ENCODE measurements around the gene ABHD2. TPM values are rescaled to one million over a fixed set of nuclear protein-coding genes. Genes with fewer than 3 reads are reported as not detected.

Gene ABHD2
- total RNA-seq, 1 experiment from 2014 or later = 148 TPM

DNA sequence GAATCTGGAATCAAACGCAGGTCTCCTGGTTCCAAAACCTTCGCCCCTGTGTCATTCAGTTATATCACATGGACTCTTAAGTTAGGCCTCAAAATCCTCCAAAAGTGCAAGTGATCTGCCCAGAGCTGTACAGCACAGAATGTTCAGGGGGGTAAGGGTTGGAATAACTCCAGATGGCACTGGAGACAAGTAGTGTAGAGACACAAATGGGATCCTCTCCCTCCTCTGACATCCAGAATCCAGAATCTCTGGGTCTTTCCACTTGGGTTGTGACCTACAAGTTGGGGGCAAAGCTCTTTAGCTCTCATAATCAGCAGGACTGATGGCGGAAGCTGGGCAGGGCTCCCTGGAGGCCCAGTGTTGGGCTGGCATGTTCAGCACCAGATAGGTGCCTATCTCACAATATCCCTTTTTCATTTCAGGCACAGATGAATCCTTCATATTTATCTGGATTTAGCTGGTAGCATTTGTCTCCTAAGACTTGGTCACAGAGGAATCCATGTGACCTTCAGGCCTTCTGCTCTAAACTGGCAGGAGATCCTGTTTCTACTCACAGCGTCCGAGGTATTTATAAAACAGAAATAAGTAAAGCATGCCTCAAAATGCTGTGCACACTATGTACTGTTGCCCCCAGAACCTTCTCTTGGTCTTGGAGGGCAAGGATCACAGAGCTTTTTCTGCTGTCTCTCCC lies 15.4 kb downstream of the ABHD2 start:
- DNase-seq = no peak
- Histone ChIP-seq H3K27ac (peak overlapping the region; percentile 95), H3K79me2 (ENCODE audit: low read depth) (peaks cover 79% of the 10 kb centered on the region), H3K27me3 (ENCODE audit: insufficient read depth, low read depth) (no peaks in the 10 kb centered on the region), H3F3A (ENCODE audit: insufficient read depth, low read depth) (peaks cover 55% of the 10 kb centered on the region), H3K4me1 (replicated peaks; ENCODE audit: insufficient read depth) (peaks cover 99% of the 10 kb centered on the region), H4K20me1 (ENCODE audit: insufficient read depth) (no peaks in the 10 kb centered on the region), H3K4me2 (no peak overlapping the region), H2AFZ (no peak overlapping the region), H3K9me3 (ENCODE audit: insufficient read depth, low read depth) (no peaks in the 10 kb centered on the region), H3K36me3 (ENCODE audit: low read depth) (peaks cover 15% of the 10 kb centered on the region; the same call in 1 of the 2 replicates), H3K4me3 (no peak overlapping the region), H3K9me2 (ENCODE audit: insufficient read depth) (no peaks in the 10 kb centered on the region)
- intact Hi-C loops (cut with micrococcal nuclease; ENCODE audit: unreplicated experiment) = no loop called here
- no peak for TF ChIP-seq CTCF (conservative IDR thresholded peaks at IDR 0.05)
- TF ChIP-seq EZH2 (IDR thresholded peaks at IDR 0.05; ENCODE audit: low read depth) = no peak
- BruUV-seq (replicated peaks) = no TSS peak
- POLR2A ChIA-PET (ENCODE audit: unreplicated experiment) = no interaction called here
- CTCF ChIA-PET = interaction anchor here (0.5 to 1.2 kb wide), 2 partner anchors 13 to 62 kb away, joined by 3 read pairs; no protein-coding TSS in a partner anchor

- H3K4me1 ChIP-seq (replicated peaks; ENCODE audit: insufficient read depth) = peaks cover 99% of the 10 kb centered on the region
Observed at GRCh38 chr15:89104172-89104564, 15.9 kb downstream of the ABHD2 start.

DNA sequence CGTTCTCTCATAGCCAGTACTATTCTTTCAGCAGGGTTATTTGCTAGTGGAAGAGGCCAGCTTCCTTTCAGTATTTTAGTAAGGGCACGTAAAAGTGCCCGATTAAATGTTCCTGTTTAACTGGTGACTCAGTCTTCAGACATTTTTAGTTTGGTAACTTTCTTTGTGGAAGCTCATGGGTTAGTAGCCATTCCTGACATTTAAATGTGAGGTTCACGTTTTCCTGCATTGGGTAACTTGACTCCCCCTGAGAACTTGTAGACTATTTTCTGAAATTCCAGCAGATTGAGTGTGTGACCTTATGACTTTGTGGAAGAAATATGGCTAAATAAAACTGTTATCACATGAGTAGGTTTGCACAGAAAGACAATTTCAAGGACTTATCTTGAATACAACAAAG lies 16.9 kb downstream of the ABHD2 start:
- no TSS peak for BruUV-seq (replicated peaks)
- H4K20me1 ChIP-seq (ENCODE audit: insufficient read depth) = no peaks in the 10 kb centered on the region
- peak in 1 of 2 experiments; percentile 96 for DNase-seq
- peak overlapping the region; percentile 64 for H3K4me2 ChIP-seq
- peaks cover 89% of the 10 kb centered on the region for H3K4me1 ChIP-seq (replicated peaks; ENCODE audit: insufficient read depth)
- H3K36me3 ChIP-seq (ENCODE audit: low read depth) = peaks cover 13% of the 10 kb centered on the region; the same call in 1 of the 2 replicates
- ChIA-PET POLR2A (ENCODE audit: unreplicated experiment) (interaction anchor here (0.6 to 1.0 kb wide), 3 partner anchors 9 to 17 kb away, joined by 3 to 4 read pairs (median 4); partner anchors contain the start of gene ABHD2), CTCF (interaction anchor here (0.7 to 1.2 kb wide), 2 partner anchors 14 to 52 kb away, joined by 3 read pairs; no protein-coding TSS in a partner anchor)
- peak overlapping the region; percentile 95 for H3K27ac ChIP-seq
- no peak overlapping the region for H2AFZ ChIP-seq
- intact Hi-C loops (cut with micrococcal nuclease; ENCODE audit: unreplicated experiment) = loop anchor here (1.0 kb wide), 2 partner anchors 10 to 15 kb away; no protein-coding TSS in a partner anchor
- H3K27me3 ChIP-seq (ENCODE audit: insufficient read depth, low read depth) = no peaks in the 10 kb centered on the region
- no peak for TF ChIP-seq EZH2 (IDR thresholded peaks at IDR 0.05; ENCODE audit: low read depth)
- TF ChIP-seq CTCF (conservative IDR thresholded peaks at IDR 0.05) = no peak
- peaks cover 43% of the 10 kb centered on the region for H3F3A ChIP-seq (ENCODE audit: insufficient read depth, low read depth)
- H3K79me2 ChIP-seq (ENCODE audit: low read depth) = peaks cover 73% of the 10 kb centered on the region
- H3K4me3 ChIP-seq = peak overlapping the region; percentile 17; the same call in 1 of the 2 replicates
- no peaks in the 10 kb centered on the region for H3K9me3 ChIP-seq (ENCODE audit: insufficient read depth, low read depth)
- H3K9me2 ChIP-seq (ENCODE audit: insufficient read depth) = no peaks in the 10 kb centered on the region

More at GRCh38 chr15:89104172-89104564, 15.9 kb downstream of the ABHD2 start:
- peaks cover 53% of the 10 kb centered on the region for H3F3A ChIP-seq (ENCODE audit: insufficient read depth, low read depth)
- peaks cover 79% of the 10 kb centered on the region for H3K79me2 ChIP-seq (ENCODE audit: low read depth)
- no peaks in the 10 kb centered on the region for H3K9me2 ChIP-seq (ENCODE audit: insufficient read depth)
- H4K20me1 ChIP-seq (ENCODE audit: insufficient read depth) = no peaks in the 10 kb centered on the region
- CTCF ChIA-PET = interaction anchor here (0.5 to 1.2 kb wide), 2 partner anchors 13 to 61 kb away, joined by 3 read pairs; no protein-coding TSS in a partner anchor
- intact Hi-C loops (cut with micrococcal nuclease; ENCODE audit: unreplicated experiment) = no loop called here
- POLR2A ChIA-PET (ENCODE audit: unreplicated experiment) = interaction anchor here (0.6 to 0.7 kb wide), 2 partner anchors 32 to 274 kb away, joined by 3 to 5 read pairs; no protein-coding TSS in a partner anchor
- DNase-seq = no peak
- no peaks in the 10 kb centered on the region for H3K9me3 ChIP-seq (ENCODE audit: insufficient read depth, low read depth)
- H2AFZ ChIP-seq = no peak overlapping the region
- no peaks in the 10 kb centered on the region for H3K27me3 ChIP-seq (ENCODE audit: insufficient read depth, low read depth)
- H3K4me3 ChIP-seq = no peak overlapping the region
- peak overlapping the region; percentile 95 for H3K27ac ChIP-seq
- TF ChIP-seq EZH2 (IDR thresholded peaks at IDR 0.05; ENCODE audit: low read depth) = no peak
- TF ChIP-seq CTCF (conservative IDR thresholded peaks at IDR 0.05) = no peak
- no TSS peak for BruUV-seq (replicated peaks)
- H3K36me3 ChIP-seq (ENCODE audit: low read depth) = peaks cover 13% of the 10 kb centered on the region; the same call in 1 of the 2 replicates
- H3K4me2 ChIP-seq = peak overlapping the region; percentile 64; the same call in 1 of the 2 replicates
